Tibial nerve (tissue), 4 donors: Measurements from ENCODE around the gene MCHR1. TPM values are rescaled to one million over a fixed set of nuclear protein-coding genes. Genes with fewer than 3 reads are reported as not detected.

Experiments
- DNase-seq, 2 donors: peaks; one replicate each; pipeline ENCODE4 v3.0.0-alpha.2; 2019; ENCODE audit warnings: low spot score in 2 of 2
- H3K27ac ChIP-seq, 4 donors: fragments of 200-600 bp; sonication (generic) in 3 of 4; one replicate each; pipeline ENCODE4 v1.5.1; 2017 to 2019; ENCODE audit warnings: mild to moderate bottlenecking in 1 of 4
- H3K27me3 ChIP-seq, 2 donors: fragments of 200-600 bp; sonication (generic) in 1 of 2; one replicate each; pipeline versions ENCODE4 v1.5.1 to v1.6.0; 2017 to 2019
- H3K36me3 ChIP-seq, 3 donors: fragments of 200-600 bp; sonication (generic); one replicate each; pipeline ENCODE4 v1.5.1; 2018 to 2019
- H3K4me1 ChIP-seq, 4 donors: fragments of 200-600 bp; sonication (generic) in 3 of 4; one replicate each; pipeline ENCODE4 v1.5.1; 2017 to 2019
- H3K4me3 ChIP-seq, 4 donors: fragments of 200-600 bp; sonication (generic) in 3 of 4; one replicate each; pipeline ENCODE4 v1.5.1; 2017 to 2019; ENCODE audit warnings: mild to moderate bottlenecking in 1 of 4, moderate library complexity in 1 of 4
- H3K9me3 ChIP-seq, 4 donors: fragments of 200-600 bp; sonication (generic) in 3 of 4; one replicate each; pipeline ENCODE4 v1.5.1; 2017 to 2019
- CTCF ChIP-seq, 5 experiments: fragments of 200-600 bp in 3 of 5; fragments of 450-650 bp in 2 of 5; sonication (generic) in 3 of 5; IDR thresholded peaks; one replicate each; pipeline ENCODE4 v1.5.1; 2016 to 2019; ENCODE audit warnings: antibody characterized with exemption in 5 of 5, mild to moderate bottlenecking in 3 of 5, moderate library complexity in 2 of 5
- EP300 ChIP-seq, 2 donors: sonication (generic); formaldehyde crosslinking; IDR thresholded peaks; one replicate each; pipeline ENCODE4 v1.6.1; 2017; ENCODE audit warnings: antibody characterized with exemption in 2 of 2, mild to moderate bottlenecking in 1 of 2
- POLR2A ChIP-seq, 2 donors: fragments of 450-650 bp; IDR thresholded peaks; one replicate each; pipeline ENCODE4 v1.6.1; 2017; ENCODE audit warnings: antibody characterized with exemption in 2 of 2, mild to moderate bottlenecking in 2 of 2, moderate library complexity in 2 of 2
- WGBS, 2 donors: methylation state at CpG; one replicate each; pipeline ENCODE4 v1.1.5; 2018; 5-methylcytosine and 5-hydroxymethylcytosine counted together
- total RNA-seq, 4 donors: library from RNA; depleted of rRNA; stranded (reverse); fragments of >200 nt; gene quantifications; one replicate each; pipeline ENCODE4 v1.1.0, GENCODE V29; 2016

MCHR1 gene
- total RNA-seq, 4 donors from 2014 or later, result 0.39 to 1.0 TPM; not detected in 2

DNA sequence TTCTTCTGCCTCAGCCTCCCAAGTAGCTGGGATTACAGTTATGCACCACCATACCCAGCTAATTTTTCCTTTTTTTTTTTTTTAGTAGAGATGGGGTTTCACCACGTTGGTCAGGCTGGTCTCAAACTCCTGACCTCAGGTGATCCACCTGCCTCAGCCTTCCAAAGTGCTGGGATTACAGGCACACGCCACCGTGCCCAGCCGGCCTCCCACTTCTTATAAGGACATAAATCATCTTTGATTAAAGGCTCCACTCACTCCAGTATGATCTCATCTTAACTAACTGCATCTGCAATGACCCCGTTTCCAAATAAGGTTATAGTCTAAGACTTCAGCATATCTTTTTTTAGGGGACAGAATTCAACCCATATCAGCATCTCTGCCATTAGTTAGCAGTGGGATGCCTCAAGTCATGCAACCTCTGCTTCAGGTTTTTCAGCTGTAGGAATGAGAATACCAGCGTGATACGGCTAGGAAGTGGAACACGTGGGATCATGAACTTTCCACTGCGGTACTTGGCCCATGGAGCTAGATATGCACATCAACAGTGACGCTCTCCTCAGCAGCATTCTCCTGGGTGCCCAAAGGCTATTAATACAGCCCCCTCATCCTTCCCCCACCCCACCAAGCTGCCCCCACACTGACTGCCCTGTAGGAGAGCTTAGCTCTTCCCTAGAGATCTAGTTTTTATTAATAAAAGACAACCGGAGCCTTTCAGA lies 41.4 kb downstream of the MCHR1 start:
- Histone ChIP-seq H3K36me3 (no peaks in the 10 kb centered on the region), H3K9me3 (no peaks in the 10 kb centered on the region), H3K4me3 (no peak overlapping the region), H3K27me3 (no peaks in the 10 kb centered on the region), H3K27ac (no peak overlapping the region), H3K4me1 (peaks cover 0 to 14% (median 0%) of the 10 kb centered on the region in 4 donors)
- no peak for DNase-seq
- no peak for TF ChIP-seq EP300 (IDR thresholded peaks at IDR 0.05)
- no peak for TF ChIP-seq POLR2A (IDR thresholded peaks at IDR 0.05)
- no peak for TF ChIP-seq CTCF (IDR thresholded peaks at IDR 0.05)
- 17 to 41% methylated on average over 11 of the region's 11 CpGs for WGBS, 2 donors

DNA sequence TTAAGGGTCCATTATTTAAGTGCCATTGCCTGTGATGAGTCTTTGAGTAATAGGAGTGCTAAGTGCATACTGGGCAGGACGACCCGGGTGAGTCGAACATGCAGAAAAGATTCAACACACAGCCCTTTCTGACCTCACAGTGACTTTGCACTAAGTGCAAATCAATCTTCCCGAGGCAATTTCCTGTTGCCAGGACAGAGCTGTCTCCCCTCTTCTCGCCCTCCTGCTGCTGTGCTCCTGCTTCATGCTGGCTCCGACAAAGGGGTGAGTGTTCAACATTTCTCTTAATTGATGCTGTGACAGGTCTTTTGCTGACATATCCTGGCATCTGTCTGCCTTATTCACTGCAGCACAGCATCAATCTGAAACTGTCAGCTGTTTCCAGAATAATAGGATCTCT lies 42.0 kb downstream of the MCHR1 start:
- Histone ChIP-seq H3K9me3 (no peaks in the 10 kb centered on the region), H3K27ac (no peak overlapping the region), H3K27me3 (no peaks in the 10 kb centered on the region), H3K36me3 (no peaks in the 10 kb centered on the region), H3K4me3 (no peak overlapping the region), H3K4me1 (peaks cover 0 to 14% (median 0%) of the 10 kb centered on the region in 4 donors)
- TF ChIP-seq POLR2A (IDR thresholded peaks at IDR 0.05) (no peak), CTCF (IDR thresholded peaks at IDR 0.05) (no peak), EP300 (IDR thresholded peaks at IDR 0.05) (no peak)
- 3 to 13% methylated on average over 6 of the region's 6 CpGs for WGBS, 2 donors
- no peak for DNase-seq

- no peak for TF ChIP-seq EP300 (IDR thresholded peaks at IDR 0.05)
- Histone ChIP-seq H3K36me3 (no peaks in the 10 kb centered on the region), H3K9me3 (no peaks in the 10 kb centered on the region), H3K27ac (no peak overlapping the region), H3K4me1 (peaks cover 0 to 14% (median 2%) of the 10 kb centered on the region in 4 donors), H3K4me3 (no peak overlapping the region), H3K27me3 (no peaks in the 10 kb centered on the region)
- 88 to 94% methylated on average over 13 of the region's 13 CpGs for WGBS, 2 donors
- DNase-seq, result no peak
Measured at GRCh38 chr22:40723396-40723933, 44.2 kb downstream of the MCHR1 start.

GRCh38 chr22:40726514-40726913 lies 47.2 kb downstream of the MCHR1 start:
- TF ChIP-seq EP300 (IDR thresholded peaks at IDR 0.05) (no peak), CTCF (IDR thresholded peaks at IDR 0.05) (no peak), POLR2A (IDR thresholded peaks at IDR 0.05) (no peak)
- no peak for DNase-seq
- 48 to 62% methylated on average over 4 of the region's 4 CpGs for WGBS, 2 donors
- no peaks in the 10 kb centered on the region for H3K36me3 ChIP-seq
- H3K27me3 ChIP-seq, result no peaks in the 10 kb centered on the region
- no peak overlapping the region for H3K4me3 ChIP-seq
- H3K4me1 ChIP-seq, result peaks cover 0 to 4% (median 1%) of the 10 kb centered on the region in 4 donors
- no peaks in the 10 kb centered on the region for H3K9me3 ChIP-seq
- H3K27ac ChIP-seq, result no peak overlapping the region

GRCh38 chr22:40727070-40727963 lies 48.0 kb downstream of the MCHR1 start:
- Histone ChIP-seq H3K27ac (no peak overlapping the region), H3K27me3 (no peaks in the 10 kb centered on the region), H3K4me1 (peaks cover 0 to 6% (median under 1%) of the 10 kb centered on the region in 4 donors), H3K36me3 (no peaks in the 10 kb centered on the region), H3K4me3 (no peak overlapping the region), H3K9me3 (no peaks in the 10 kb centered on the region)
- DNase-seq, result no peak
- TF ChIP-seq EP300 (IDR thresholded peaks at IDR 0.05), result no peak
- no peak for TF ChIP-seq POLR2A (IDR thresholded peaks at IDR 0.05)
- TF ChIP-seq CTCF (IDR thresholded peaks at IDR 0.05), result no peak
- WGBS, 2 donors, result 73 to 79% methylated on average over 11 of the region's 11 CpGs
